Measurements from ENCODE around the gene CALM1.

DNA sequence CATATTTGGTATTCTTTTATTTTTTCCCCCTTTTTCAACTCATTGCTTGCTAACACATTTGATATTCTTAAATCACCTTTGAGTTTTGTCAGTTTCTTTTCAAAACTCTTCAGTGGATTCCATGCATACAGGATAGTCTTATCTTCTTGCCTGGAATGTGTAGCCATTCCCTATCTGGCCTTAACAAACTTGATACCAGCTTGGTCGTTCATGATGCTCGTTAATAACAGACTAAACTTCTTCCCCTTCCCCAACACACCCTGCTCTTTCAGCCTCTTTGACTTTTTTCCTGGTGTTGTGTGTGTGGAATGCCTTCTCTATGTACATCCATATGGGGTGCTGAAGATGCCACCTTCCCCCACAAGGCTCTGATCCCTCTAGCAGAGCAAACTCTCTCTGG, 17.7 kb upstream of the CALM1 start:
- TF ChIP-seq, protein P1, sequence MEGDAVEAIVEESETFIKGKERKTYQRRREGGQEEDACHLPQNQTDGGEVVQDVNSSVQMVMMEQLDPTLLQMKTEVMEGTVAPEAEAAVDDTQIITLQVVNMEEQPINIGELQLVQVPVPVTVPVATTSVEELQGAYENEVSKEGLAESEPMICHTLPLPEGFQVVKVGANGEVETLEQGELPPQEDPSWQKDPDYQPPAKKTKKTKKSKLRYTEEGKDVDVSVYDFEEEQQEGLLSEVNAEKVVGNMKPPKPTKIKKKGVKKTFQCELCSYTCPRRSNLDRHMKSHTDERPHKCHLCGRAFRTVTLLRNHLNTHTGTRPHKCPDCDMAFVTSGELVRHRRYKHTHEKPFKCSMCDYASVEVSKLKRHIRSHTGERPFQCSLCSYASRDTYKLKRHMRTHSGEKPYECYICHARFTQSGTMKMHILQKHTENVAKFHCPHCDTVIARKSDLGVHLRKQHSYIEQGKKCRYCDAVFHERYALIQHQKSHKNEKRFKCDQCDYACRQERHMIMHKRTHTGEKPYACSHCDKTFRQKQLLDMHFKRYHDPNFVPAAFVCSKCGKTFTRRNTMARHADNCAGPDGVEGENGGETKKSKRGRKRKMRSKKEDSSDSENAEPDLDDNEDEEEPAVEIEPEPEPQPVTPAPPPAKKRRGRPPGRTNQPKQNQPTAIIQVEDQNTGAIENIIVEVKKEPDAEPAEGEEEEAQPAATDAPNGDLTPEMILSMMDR (IDR thresholded peaks at IDR 0.05) = no peak
- TF ChIP-seq ETV6 (CRISPR knock-in tag; IDR thresholded peaks at IDR 0.05) (no peak), SMAD3 (CRISPR knock-in tag; IDR thresholded peaks at IDR 0.05; ENCODE audit: borderline replicate concordance) (no peak)
- TF ChIP-seq, protein P2, sequence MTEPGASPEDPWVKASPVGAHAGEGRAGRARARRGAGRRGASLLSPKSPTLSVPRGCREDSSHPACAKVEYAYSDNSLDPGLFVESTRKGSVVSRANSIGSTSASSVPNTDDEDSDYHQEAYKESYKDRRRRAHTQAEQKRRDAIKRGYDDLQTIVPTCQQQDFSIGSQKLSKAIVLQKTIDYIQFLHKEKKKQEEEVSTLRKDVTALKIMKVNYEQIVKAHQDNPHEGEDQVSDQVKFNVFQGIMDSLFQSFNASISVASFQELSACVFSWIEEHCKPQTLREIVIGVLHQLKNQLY (CRISPR knock-in tag; IDR thresholded peaks at IDR 0.05) = no peak
- TF ChIP-seq, protein P3, sequence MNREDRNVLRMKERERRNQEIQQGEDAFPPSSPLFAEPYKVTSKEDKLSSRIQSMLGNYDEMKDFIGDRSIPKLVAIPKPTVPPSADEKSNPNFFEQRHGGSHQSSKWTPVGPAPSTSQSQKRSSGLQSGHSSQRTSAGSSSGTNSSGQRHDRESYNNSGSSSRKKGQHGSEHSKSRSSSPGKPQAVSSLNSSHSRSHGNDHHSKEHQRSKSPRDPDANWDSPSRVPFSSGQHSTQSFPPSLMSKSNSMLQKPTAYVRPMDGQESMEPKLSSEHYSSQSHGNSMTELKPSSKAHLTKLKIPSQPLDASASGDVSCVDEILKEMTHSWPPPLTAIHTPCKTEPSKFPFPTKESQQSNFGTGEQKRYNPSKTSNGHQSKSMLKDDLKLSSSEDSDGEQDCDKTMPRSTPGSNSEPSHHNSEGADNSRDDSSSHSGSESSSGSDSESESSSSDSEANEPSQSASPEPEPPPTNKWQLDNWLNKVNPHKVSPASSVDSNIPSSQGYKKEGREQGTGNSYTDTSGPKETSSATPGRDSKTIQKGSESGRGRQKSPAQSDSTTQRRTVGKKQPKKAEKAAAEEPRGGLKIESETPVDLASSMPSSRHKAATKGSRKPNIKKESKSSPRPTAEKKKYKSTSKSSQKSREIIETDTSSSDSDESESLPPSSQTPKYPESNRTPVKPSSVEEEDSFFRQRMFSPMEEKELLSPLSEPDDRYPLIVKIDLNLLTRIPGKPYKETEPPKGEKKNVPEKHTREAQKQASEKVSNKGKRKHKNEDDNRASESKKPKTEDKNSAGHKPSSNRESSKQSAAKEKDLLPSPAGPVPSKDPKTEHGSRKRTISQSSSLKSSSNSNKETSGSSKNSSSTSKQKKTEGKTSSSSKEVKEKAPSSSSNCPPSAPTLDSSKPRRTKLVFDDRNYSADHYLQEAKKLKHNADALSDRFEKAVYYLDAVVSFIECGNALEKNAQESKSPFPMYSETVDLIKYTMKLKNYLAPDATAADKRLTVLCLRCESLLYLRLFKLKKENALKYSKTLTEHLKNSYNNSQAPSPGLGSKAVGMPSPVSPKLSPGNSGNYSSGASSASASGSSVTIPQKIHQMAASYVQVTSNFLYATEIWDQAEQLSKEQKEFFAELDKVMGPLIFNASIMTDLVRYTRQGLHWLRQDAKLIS (CRISPR knock-in tag; IDR thresholded peaks at IDR 0.05; ENCODE audit: borderline replicate concordance) = no peak
